ENCODE data around the gene PPP1R1C.

DNA sequence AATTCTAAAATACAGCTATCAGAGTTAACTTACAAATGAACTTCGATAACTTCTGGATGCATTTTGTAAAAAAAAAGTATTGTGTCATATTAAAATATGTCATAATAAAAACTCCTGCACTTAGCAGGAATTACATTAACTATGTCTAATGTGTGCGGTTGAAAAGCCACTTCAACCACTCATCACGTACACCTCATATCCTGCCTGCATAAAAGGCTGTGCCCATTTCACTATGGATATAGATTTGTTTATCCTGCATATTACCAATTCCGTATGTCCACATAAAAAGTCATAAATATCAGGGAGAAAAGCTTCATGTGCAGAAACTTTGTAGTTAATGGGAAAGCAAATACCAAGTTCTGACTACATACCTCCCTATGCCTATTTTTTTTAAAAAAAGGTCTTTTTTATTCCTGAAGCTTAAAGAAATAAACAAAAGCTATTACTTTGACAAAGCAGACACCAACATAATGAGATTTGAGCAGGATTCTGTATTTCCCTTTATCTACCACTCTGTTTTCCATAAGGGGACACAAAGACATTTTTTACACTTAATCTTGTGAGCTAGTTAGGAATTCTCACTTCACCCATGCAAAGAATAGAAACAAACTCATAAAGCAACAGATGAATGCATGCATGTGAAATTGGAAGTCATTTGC lies 96.1 kb downstream of the PPP1R1C start:
- TF ChIP-seq, protein P1, sequence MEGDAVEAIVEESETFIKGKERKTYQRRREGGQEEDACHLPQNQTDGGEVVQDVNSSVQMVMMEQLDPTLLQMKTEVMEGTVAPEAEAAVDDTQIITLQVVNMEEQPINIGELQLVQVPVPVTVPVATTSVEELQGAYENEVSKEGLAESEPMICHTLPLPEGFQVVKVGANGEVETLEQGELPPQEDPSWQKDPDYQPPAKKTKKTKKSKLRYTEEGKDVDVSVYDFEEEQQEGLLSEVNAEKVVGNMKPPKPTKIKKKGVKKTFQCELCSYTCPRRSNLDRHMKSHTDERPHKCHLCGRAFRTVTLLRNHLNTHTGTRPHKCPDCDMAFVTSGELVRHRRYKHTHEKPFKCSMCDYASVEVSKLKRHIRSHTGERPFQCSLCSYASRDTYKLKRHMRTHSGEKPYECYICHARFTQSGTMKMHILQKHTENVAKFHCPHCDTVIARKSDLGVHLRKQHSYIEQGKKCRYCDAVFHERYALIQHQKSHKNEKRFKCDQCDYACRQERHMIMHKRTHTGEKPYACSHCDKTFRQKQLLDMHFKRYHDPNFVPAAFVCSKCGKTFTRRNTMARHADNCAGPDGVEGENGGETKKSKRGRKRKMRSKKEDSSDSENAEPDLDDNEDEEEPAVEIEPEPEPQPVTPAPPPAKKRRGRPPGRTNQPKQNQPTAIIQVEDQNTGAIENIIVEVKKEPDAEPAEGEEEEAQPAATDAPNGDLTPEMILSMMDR (conservative IDR thresholded peaks at IDR 0.05 in 1 of 2, IDR thresholded peaks at IDR 0.05 in 1 of 2; ENCODE audit: extremely low read depth in 1 of 2, insufficient read depth in 1 of 2, low read depth in 1 of 2, low read length in 2 of 2), result no peak
- TF ChIP-seq EZH2 (IDR thresholded peaks at IDR 0.05; ENCODE audit: borderline replicate concordance, low read length), result no peak

Measured in mammary epithelial cell (primary cell).